PFSK-1 (cell line): ENCODE measurements around the gene PFDN6.
A peak's percentile ranks its signal among the peaks of the same experiment; 100 is the strongest.

ENCODE experiments used
- FOXP2 ChIP-seq: optimal IDR thresholded peaks from 2 replicates; pipeline ENCODE3; 2011; ENCODE audit warnings: borderline replicate concordance, control low read depth, inconsistent platforms; ENCODE audit not compliant: insufficient read depth; ENCODE audit errors: extremely low read length, extremely low read depth
- POLR2AphosphoS5 ChIP-seq: IDR thresholded peaks from 2 replicates; pipeline ENCODE4 v1.6.1; 2012; ENCODE audit warnings: low read depth, mild to moderate bottlenecking, control low read depth, low read length, moderate library complexity
- REST ChIP-seq, 2 experiments: IDR thresholded peaks; 2 replicates each; pipeline versions ENCODE4 v1.6.1 to v1.8.0; 2011 to 2012; ENCODE audit warnings: low read depth in 2 of 2, low read length in 2 of 2, control low read depth in 1 of 2, inconsistent platforms in 1 of 2, mild to moderate bottlenecking in 1 of 2, moderate library complexity in 1 of 2; ENCODE audit not compliant: insufficient read depth in 1 of 2
- SIN3A ChIP-seq: IDR thresholded peaks from 2 replicates; pipeline ENCODE4 v1.6.1; 2012; ENCODE audit warnings: mild to moderate bottlenecking, low read length, moderate library complexity, borderline replicate concordance; ENCODE audit not compliant: insufficient read depth
- TAF1 ChIP-seq: IDR thresholded peaks from 2 replicates; pipeline ENCODE4 v1.6.1; 2012; ENCODE audit warnings: low read length, control low read depth, borderline replicate concordance; ENCODE audit not compliant: insufficient read depth

Gene PFDN6

GRCh38 chr6:33299237-33299944 is 10.0 kb downstream of the PFDN6 start:
- TF ChIP-seq REST (IDR thresholded peaks at IDR 0.05; ENCODE audit: insufficient read depth in 1 of 2, low read depth in 2 of 2, low read length in 2 of 2) (peak; percentile 54 to 65; a peak in 3 of 4 replicates), TAF1 (peak; percentile 85), POLR2AphosphoS5 (peak; percentile 92), FOXP2 (no peak), SIN3A (no peak; the same call in 1 of the 2 replicates)

- TF ChIP-seq POLR2AphosphoS5 (no peak), SIN3A (no peak), TAF1 (no peak), FOXP2 (no peak), REST (IDR thresholded peaks at IDR 0.05; ENCODE audit: insufficient read depth in 1 of 2, low read depth in 2 of 2, low read length in 2 of 2) (no peak)
Observed at GRCh38 chr6:33301877-33302276, 12.5 kb downstream of the PFDN6 start.

- TF ChIP-seq FOXP2 (no peak), SIN3A (no peak), POLR2AphosphoS5 (no peak), TAF1 (no peak), REST (IDR thresholded peaks at IDR 0.05; ENCODE audit: insufficient read depth in 1 of 2, low read depth in 2 of 2, low read length in 2 of 2) (no peak)
Observed at GRCh38 chr6:33304216-33304615, 14.8 kb downstream of the PFDN6 start.

GRCh38 chr6:33305052-33305451 is 15.7 kb downstream of the PFDN6 start:
- no peak for TF ChIP-seq REST (IDR thresholded peaks at IDR 0.05; ENCODE audit: insufficient read depth in 1 of 2, low read depth in 2 of 2, low read length in 2 of 2)

GRCh38 chr6:33306356-33306755 is 17.0 kb downstream of the PFDN6 start:
- TF ChIP-seq TAF1, result no peak
- TF ChIP-seq SIN3A, result no peak
- no peak for TF ChIP-seq FOXP2
